Epidermal melanocyte (primary cell): ENCODE measurements around the gene DENND1B.
"Not testable (repeated sequence)": the region's sequence is repeated elsewhere in the genome, so short reads cannot be mapped to it uniquely, and the experiment has no call there.

ENCODE experiments used
- DNase-seq: peaks from one replicate; pipeline ENCODE4 v3.0.0; 2011; ENCODE audit warnings: low spot score; ENCODE audit not compliant: insufficient read length

DENND1B gene

DNA sequence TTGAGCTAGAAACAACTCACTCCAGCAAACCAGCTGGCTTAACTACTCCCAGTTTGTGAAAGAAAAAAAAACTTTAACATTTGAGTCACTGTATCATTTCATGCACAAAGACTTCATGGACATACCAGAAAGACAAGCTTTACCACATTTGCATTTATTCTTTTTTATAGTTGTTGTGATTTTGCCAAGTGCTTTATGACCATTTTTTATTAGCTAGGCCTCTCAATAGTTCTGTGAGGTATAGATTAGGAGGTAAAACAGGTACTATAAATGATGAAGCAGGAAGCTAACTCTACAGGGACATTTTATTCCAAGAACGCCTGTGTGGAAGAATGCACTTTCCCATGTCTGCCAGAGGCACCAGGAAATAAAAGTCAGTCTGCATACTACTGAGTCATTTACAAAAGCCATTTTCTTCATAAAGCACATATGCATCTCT is 8.2 kb upstream of the DENND1B start:
- DNase-seq = no peak

DNA sequence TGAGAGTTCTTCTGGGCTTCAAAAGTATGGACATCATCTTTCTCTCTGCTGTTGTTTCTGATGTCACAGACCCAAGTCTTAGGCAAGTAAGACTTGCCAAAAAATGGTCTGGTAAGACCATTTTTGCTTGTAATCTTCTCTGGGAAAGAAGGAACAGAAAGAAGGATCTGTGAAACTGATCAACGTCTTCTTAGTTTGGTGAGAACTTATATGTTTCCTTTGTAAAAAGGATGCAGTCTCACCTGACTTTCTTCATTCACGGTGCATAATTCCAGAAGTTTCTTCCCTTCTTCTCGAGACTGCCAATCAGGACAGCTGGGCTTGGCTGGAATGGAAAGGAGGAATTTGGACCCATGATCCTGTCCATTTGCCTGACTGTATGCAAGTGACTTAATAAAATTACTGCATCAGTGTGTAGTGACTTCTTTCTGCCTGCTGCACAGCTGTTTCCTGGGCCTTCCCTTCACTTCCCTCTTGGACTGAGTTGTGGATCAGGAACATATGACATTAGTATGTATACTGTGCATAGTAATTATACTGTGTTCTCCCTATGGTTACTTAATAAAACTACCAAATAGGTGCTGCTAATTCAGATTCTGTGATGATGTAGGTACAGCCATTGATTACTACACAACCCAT is 7.6 kb upstream of the DENND1B start:
- no peak for DNase-seq

- no peak for DNase-seq
Observed at GRCh38 chr1:197781968-197782721, 6.9 kb upstream of the DENND1B start.

- DNase-seq = no peak
Observed at GRCh38 chr1:197779921-197780320, 4.6 kb upstream of the DENND1B start.

DNA sequence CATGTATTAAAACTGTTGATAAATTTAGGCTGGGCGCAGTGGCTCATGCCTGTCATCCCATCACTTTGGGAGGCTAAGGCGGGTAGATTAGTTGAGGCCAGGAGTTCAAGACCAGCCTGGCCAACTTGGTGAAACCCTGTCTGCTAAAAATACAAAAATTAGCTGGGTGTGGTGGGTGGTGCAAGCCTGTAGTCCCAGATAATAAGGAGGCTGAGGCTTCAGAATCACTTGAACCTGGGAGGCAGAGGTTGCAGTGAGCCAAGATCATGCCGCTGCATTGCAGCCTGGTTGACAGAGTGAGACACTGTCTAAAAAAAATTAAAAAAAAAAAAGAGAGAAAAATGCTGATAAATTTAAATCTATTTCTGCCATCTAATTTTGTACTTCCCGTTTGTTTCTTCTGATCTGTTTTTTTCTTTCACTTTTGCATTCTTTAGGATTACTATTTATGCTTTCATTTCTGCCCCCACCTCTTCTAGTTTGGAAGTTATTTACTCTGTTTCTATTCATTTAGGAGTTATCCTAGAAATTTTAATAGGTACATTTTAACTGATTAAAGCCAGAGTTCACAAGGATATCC is 3.2 kb upstream of the DENND1B start:
- DNase-seq = no peak

GRCh38 chr1:197776351-197777105 is 1.2 kb upstream of the DENND1B start:
- no peak for DNase-seq

- no peak for DNase-seq
Observed at GRCh38 chr1:197774466-197775281, 606 bp downstream of the DENND1B start.

- DNase-seq = no peak
Observed at GRCh38 chr1:197773856-197774255, 1.4 kb downstream of the DENND1B start.

DNA sequence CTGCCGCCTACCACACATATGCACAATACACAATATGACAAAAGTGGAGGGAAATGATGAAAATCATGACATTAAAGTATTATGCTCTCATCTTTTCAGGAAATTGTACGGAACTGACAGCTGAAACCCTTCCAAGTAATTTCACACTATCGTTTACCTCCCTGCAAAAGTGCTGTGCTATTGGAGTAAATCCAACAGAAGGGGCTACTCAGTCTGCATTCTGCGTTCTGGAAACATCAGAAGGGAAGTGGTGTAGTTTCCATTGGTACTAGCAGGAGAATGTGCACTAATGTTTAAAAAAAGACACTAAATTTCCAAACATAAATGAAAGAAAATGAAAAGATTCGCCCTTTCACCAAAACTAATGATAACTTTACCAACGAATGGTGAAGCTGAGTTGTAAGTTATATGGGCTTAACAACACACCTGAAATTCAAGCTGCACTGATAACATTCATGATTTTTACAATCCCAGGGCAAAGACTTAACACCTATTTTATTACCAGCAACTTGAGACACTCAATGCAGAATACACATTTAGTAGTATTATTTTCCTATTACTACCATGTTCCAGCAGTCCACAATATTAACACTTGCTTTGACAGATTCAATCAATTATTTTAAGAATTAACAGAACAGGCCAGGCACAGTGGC is 3.2 kb downstream of the DENND1B start:
- DNase-seq = no peak

DNA sequence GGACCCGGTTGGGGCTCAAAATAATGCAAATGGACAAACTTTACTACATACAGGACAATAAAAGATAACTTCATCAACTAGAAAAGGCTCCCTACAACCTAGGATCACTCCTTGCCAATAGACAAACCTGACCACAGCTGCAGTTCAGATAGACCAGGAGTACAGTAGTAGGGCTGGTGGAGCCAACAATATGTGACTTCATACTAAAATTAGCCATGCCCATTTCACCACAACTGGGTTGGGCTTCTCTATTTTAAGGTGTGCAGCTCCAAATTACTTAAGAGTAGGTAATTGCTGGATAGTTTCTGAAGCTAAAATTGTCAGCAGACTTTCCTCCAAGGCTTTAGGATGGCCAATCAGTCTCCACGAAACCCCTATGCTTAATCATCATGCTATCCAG is 3.9 kb downstream of the DENND1B start:
- no peak for DNase-seq

DNA sequence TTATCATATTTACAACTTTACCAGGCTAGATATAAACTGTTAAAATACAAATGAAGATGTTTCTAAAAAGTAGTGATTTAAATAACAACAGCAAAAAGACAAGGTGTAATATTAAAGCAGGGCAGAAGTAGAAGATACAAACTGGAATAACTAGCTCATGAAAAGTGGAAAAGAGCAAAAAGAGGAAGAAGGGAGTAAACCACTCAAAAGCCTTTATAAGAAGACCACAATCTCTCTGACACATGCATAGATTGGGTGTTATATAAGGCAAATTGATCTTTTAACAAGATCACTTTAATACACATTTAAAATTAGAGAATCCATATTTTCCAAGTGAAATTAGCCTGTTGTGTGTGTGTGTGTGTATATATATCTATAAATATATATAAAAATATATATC is 5.0 kb downstream of the DENND1B start:
- no peak for DNase-seq

DNA sequence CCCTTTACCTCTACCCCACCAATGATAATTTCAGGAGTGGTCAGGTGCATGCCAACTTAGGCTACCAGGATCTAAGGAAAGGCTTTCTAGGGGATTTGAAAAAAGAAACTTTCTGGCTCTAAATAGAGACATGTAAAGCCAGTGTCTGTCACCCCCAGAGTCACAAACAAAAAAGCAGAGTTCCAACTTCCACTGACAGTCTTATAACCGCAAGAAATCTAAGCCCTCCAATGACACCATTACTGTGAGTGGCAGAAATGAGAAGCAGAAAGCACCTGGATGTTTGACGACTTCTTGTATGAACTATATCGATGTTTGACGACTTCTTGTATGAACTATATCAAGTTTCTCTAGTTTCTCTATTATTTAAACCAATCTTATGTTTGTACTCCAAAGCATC is 6.0 kb downstream of the DENND1B start:
- DNase-seq = no peak

DNA sequence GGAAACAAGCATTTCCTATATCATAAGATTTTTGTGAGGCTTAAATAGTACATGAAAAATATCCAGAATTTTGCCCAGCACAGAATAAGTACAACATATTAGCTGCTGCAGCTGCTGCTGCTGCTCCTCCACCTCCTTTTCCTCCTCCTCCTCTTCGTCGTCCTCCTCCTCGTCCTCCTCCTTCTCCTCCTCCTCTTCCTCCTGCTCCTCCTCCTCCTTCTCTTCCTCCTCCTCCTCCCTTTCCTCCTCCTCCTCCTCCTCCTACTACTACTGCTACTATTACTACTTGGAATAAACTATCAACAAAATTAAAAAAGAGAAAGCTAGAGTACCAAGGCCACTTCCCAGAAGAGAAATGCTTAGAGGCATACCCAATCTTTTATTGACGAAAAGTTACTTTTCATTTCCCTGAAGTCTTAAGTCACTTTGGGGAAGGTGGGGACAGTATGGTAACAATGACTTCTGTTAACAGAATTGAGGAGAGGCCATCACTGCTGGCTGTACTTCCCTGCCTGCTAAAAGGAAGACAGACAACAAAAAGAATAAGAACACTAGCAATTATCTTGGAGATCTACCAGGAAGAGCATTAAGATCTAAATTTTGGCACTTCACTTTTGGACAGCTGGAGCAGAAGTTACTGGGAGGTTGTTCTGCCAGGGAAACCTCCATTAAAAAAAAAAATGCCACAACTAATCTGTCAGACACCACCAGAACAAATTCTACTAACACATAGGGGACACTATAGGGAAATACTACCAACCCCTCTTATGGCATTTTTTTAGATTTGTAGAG is 7.1 kb downstream of the DENND1B start:
- no peak for DNase-seq

GRCh38 chr1:197763769-197764168 is 11.5 kb downstream of the DENND1B start:
- DNase-seq = no peak

DNA sequence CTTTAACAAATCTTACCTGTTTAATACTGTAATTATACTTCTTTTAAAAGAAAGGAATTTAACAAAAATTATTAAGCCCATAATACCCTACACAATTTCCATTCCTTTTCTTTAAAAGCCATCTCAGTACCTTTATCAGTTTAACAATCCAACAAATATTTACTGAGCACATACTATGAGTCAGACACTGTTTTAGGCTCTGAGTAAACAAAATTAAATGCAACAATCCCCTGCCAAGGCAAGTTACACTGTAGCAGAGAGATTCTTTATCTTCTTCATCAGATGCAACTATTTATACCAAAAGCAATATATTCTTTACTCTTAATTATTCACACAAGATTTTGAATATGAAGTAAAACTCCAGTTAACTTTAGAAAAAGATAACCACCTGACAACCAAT is 12.0 kb downstream of the DENND1B start:
- DNase-seq = no peak

- DNase-seq = no peak
Observed at GRCh38 chr1:197761654-197762053, 13.6 kb downstream of the DENND1B start.

- DNase-seq = not testable (repeated sequence)
Observed at GRCh38 chr1:197755553-197755952, 19.7 kb downstream of the DENND1B start.

DNA sequence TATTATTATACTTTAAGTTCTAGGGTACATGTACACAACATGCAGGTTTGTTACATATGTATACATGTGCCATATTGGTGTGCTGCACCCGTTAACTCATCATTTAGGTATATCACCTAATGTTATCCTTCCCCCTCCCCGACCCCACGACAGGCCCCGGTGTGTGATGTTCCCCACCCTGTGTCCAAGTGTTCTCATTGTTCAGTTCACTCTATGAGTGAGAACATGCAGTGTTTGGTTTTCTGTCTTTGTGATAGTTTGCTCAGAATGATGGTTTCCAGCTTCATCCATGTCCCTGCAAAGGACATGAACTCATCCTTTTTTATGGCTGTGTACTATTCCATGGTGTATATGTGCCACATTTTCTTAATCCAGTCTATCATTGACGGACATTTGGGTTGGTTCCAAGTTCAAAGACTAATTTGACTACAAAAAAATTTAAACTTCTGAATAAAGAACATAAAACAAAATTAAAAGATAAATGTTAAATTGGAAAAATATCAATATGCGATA is 22.6 kb downstream of the DENND1B start:
- DNase-seq = not testable (repeated sequence)

DNA sequence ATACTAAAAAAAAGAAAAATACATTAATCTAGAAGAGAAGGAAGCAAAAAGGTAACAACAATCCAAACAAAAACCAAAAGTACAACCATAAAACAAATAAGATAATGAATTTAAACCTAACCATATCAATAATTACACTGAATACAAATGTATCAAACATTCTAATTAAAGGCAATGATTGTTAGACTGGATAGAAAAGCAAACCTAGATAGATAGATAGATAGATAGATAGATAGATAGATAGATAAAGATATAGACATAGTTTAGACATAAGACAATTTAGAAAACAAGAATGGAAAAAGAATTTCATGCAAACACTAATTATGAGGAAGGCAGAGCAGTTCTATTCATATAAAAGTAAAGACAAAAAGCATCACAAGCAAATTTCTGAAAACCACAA is 24.9 kb downstream of the DENND1B start:
- no peak for DNase-seq

DNA sequence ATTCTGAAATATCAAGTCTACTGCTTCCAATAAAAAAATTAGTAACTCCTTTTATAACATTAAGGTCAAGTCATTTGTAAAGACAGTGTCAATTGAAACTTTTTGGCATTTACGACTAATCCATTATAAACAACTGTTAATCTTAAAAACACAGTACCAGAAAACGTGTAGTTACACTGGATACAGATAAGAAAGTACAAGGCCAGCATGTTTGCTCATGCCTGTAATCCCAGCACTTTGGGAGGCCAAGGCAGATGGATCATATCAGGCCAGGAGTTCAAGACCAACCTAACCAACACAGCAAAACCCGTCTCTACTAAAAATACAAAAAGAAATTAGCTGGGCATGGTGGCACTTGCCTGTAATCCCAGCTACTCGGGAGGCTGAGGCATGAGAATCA is 29.4 kb downstream of the DENND1B start:
- DNase-seq = no peak
